DMS153 (cell line): ENCODE measurements around the gene PARVB.

Source experiments
- DNase-seq: peaks from one replicate; lab custom pipeline; 2025; lab: John Stamatoyannopoulos, UW

The PARVB gene

DNA sequence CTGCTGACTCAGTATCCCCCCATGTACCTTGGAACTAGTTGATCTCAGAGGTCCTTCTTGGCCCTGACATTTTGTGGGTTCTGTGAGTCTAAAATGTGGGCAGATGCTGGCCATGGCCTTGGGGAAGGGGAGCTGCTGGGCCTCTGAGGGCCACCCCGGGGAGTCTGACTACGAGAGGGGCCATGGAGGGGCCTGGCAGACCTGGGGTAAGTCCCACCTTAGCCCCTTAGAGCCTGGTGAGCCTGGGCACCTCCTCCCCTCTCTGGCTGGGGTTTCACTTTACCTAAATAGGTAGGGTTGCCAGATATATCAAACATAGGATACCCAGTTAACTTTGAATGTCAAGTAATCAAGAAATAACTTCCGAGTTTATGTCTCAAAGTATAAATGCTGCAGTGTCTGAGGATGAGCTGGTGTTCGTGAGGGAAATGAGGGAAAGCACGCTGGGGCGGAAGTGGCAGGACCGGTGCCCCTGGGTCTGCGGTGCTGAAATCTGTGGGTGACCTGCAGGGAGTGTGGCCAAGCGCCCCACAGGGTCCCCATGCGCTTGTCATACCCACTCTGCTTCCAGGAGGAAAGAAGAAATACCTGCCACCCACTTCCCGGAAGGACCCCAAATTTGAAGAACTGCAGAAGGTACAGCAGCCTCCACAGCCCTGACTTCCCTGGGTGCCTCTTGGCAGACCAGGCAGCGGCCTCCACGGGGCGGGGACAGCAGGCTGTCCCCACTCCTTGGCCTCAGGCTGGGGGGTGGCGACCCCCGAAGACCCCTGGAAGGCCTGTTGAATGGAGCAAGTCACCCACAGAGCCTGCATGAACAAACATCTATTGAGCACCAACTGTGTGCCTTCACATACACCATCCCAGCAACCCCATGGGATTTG is 161.4 kb downstream of the PARVB start:
- DNase-seq = no peak

DNA sequence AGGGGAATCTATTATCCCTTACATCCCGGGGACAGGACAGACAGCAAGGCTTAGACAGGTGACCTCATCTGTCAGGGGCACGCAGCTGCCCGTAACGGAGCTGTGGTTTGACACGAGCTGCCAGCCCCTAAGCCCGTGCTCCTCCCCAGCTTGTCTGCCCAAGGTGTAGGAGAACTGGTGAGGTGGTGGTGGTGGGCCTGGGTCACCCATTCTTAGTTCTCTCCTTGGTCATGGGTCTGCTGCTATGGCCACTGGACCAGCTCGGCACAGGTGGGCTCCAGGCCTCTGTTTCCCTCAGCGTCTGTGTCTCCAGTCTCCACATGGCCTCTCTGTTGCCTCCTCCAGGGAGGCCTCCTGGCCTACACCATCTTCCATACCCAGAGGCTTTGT is 162.0 kb downstream of the PARVB start:
- DNase-seq = no peak

DNA sequence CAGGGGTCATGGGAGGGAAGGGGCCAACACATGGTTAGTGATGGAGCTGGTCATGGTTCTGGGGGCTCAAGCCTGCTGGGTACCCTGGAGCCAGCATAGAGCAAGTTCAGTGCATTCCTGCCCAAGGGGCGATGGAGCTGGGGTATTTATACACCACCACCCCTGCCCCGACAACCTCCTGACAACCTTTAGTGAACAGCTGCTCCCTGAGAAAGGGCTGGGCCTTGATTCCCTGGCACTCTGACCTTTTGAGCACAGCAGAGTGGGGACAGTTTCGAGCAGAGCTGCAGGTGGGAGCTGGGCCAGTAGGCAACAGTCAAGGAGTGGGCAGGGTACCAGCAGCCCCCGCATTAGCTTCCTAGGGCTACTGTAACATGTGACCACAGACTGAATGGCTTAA is 162.6 kb downstream of the PARVB start:
- DNase-seq = no peak

DNA sequence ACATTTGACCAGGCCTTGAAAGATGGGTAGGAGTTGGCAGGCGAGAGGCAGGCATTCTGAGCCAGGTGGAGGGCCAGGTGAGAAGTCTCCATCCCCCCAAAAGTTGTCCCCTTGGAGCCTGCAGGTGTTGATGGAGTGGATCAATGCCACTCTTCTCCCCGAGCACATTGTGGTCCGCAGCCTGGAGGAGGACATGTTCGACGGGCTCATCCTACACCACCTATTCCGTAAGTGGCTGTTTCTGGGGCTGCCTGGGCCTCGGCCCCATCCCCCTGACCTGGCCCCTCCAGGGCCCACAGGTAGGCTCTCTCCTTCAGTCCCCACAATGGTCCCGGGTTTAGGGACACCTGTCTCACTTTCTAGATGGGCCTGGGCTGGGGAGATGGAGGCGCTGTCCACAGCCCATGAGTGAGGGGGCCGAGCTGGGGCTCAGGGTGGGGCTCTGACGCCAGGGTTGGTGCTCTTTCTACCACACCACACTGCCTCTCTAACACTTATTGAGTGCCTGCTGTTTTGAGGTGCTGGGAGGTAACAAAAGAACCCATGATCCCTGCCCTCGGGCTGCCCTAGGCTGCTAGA is 163.6 kb downstream of the PARVB start:
- no peak for DNase-seq

DNA sequence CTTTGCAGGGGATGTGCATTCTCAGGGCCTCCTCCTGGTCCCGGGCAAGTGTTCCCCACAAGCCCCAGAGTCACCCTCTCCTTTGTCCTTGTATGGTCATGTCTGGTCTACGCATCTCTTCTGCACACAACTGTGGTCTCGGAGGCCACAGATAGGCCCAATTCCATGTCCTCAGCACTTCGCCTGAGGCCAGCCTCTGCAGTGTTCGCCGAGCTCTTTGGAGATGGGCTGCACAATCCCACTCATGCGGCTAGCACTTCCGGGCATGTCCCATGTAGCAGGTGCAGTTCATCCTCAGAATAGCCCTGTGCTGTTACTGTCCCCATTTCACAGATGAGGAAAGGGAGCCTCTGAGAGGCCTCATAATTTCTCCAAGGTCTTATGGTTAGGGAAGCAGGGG is 164.2 kb downstream of the PARVB start:
- DNase-seq = no peak

DNA sequence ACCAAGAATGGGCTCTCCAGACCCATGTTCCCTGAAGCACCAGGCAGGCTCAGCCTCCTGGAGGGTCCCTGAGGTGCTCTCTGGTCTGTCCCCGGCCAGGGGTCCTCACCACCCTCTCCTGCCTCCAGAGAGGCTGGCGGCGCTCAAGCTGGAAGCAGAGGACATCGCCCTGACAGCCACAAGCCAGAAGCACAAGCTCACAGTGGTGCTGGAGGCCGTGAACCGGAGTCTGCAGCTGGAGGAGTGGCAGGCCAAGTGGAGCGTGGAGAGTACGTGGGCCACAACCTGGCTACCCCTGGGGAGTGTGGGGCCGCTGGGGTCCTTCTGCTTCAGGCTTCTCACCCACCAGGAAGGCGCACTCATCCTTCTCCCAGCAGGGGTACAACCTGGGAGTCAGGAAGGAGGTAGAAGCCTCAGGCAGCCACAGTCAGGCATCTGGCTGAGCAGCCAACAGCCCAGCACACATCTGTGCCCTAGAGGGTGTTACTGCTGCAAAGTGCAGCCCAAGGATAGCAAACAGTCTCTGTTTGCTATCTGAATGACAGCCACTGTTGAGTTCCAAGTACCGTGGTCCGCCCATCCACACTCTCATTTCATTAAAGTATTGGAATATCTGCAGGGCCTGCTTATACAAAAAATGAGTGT is 165.0 kb downstream of the PARVB start:
- DNase-seq = no peak

DNA sequence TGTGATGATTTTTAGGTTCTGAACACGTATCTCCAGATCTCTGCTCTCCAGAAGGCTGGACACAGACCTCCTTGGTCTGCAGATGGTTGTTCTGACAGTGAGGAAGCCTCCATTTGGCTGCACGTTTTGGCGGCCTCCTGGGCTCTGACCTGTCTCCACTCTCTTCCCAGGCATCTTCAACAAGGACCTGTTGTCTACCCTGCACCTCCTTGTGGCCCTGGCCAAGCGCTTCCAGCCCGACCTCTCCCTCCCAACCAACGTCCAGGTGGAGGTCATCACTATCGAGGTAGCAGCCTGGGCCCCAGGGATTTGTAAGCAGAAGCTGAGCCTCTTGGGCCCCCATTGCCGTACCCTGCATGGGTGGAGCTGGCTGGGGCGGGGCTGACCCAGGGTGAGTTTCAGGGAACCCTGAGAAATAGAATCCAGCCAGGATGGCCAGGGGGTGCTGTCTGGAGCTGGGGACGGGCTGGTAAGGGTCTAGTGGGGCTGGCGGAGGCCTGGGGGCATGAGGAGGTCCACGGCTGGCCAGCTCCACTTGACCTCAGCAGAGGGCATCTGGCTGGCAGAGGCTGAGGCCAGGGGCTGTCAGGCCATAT is 166.4 kb downstream of the PARVB start:
- no peak for DNase-seq

DNA sequence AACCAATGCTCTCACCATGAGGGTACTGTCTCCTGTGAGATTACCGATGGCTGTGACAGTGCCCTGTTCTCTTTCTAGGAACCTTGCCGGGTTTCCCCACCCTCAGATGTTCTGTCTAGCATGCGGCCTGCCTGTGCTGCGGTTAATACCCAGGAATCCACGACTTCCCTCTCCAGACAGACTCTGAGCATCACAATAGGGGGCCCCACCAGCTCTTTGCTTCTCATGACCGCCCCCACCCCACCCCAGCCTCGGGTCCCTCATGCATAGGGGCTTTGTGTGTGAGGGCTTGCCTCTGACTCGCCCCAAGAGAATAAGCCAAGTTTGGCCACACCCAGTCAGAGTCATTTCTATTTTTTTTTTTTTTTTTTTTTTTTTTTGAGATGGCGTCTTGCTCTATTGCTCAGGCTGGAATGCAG is 166.9 kb downstream of the PARVB start:
- DNase-seq = no peak

DNA sequence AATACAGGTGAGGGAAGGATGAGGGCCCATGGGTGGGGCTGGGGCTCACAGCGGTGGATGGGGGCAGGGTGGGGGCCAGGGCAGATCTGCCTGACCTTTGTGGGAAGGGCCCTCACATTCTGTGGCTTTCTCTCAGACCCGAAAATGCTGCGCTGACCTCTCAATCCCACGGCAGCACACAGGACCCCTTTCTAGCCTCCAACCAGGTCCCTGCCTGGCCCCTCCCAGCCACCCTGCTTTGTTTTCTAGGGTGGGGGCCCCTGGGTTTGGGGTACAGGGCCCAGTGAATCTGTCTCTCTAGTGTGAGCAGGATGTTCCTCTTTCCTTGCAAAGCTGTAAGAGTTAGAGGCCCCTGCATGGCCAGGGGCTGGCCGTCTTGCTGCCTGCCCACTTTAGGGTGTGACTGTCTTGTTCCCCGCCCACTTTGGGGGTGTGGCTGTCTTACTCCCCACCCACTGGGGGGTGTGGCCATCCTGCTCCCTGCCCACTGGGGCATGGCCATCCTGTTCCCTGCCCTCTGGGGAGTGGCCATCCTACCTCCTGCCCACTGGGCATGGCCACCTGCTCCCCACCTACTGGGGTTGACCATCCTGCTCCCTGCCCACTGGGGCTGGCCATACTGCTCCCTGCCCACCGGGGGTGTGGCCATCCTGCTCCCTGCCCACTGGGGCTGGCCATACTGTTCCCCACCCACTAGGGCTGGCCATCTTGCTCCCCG is 168.2 kb downstream of the PARVB start:
- no peak for DNase-seq

DNA sequence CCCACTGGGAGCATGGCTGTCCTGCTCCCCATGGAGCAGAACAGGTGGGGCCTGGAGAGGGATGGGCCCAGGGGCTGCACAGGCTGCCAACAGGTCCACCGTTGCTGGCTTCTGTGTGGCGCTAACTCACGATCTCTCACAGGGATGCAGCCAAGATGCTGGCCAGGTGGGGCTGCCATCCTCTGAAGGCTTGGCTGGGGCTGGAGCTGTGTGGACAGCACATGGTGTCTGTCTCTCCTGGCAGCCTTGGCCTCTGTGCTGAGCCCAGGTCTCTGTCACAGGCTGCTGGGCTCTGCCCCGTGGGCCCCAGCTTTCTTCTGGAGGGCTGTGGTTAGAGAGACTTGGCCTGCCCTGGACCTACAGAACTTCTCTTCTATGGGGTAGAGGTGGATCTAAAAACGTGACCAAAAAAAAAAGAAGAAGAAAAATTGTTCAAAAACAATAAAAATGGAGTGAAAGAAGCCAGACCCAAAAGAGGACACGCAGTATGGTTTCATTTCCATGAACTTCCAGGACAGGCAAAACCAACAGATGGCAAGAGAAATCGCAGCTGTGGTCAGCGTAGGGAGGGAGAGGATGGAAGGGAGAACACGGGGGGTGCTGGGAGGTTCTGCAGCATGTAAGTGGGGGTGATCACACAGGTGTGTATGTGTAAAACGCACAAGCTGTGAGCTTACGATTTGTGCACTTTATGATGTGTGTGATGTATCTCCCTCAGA is 168.9 kb downstream of the PARVB start:
- DNase-seq = no peak

DNA sequence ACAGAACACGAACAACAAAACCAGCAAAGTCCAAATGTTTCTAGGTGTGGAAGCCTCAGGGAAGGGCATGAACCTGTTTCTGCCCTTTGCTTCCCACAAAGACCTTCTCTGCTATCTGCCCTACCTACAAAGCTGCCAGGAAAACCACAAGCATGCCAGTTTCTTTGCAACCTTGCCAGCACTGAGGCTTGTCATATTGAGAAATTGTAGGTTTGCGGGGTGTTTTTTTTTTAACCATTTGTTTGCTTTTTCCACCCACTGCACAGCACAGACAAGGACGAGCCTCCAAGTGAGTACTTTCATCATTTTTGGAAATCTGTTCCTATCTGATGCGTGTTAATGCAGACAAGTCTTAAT is 169.4 kb downstream of the PARVB start:
- DNase-seq = no peak

DNA sequence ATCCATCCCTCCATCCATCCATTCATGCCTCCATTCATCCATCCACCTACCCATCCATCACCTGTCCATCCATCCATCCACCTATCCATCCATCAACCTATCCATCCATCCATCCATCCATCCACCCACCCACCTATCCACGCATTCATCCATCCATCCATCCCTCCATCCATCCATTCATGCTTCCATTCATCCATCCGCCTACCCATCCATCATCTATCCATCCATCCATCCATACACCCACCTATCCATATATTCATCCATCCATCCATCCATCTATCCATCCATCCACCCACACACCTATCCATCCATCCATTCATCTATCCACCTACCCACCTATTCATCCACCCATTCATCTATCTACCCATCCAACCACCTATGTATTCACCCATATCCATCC is 170.5 kb downstream of the PARVB start:
- DNase-seq = no peak

DNA sequence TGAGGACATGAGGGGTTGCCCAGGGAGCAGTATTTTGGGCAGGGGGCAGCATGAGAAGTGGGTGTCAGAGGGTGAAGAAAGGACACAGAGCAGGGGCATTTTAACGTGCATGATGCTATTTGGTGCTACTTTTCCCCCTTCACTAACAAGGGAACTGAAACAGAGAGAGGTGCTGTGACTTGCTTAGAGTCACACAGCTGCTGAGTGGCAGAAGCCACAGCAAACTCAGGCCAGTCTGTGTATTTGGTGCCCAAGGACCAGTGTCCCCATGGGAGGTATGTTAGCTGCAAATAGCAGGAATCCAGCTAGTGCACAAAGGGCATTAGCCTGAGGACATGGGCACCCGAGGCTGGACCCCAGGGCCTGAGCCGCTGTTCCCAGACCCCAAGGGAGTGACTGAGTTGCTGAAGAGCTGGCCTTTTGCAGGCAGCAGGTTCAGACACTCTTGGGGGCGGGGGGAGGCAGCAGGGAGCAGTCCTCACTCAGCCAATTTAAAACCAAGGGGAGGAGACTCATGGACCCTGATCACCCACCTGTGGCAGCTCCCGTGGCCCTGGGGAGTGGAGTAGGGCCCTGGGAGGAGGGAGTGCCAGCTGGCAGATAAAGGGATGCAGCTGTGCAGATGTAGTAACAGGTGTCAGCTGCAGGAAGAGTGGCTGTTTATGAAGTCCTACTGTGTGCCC is 171.2 kb downstream of the PARVB start:
- no peak for DNase-seq

DNA sequence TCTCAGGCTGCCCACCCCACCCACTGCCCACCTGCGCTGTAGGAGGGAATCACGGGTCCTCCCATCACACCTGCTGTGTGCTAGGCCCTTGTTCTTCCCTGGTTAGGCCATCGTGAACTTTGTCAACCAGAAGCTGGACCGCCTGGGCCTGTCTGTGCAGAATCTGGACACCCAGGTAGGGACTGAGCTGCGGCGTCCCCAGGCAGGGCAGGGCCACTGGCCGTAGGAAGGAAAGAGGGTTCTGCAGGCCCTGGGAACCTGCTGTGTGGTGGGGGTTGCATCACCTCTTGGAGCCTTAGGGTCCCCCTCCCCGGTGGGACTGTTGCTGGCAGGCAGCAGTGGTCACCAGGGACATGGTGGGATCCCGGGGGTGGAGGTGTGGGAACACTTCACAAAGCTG is 172.1 kb downstream of the PARVB start:
- no peak for DNase-seq

DNA sequence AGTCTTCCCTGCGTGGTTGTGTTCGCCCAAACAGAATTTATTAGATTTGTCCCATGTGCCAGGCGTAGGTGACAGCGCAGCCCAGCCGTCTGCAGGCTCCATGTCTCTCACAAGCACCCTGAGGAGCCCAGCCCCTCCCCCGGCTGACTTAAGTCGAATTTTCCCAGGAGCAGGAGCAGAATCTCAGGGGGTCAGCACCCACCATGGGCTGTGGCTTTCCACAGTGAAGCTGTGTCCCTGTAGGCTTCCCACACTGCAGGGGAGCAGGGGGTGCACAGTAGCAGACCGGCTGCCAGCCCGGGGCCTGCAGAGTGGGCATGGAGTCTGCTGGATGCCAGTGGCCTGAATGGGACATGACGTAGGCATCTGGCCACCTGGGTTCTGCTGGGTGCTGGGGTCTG is 172.6 kb downstream of the PARVB start:
- DNase-seq = no peak

DNA sequence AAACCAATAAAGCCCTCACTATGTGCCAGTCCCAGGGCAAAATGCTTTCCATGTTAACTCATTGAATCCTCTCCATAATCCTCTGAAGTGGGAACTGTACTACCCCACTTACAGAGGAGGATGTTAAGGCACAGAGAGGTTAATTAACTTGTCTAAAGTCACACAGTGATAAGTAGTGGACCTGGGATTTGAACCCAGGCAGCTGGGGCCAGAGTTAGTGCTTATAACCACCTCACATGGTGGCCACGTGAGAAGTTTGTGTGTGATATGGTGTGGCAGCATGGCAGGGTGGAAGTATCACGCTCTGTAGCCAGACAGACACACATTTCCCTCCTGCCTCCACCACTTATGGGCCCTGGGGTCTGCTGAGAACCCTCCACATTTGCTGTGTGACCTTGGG is 173.2 kb downstream of the PARVB start:
- DNase-seq = no peak

DNA sequence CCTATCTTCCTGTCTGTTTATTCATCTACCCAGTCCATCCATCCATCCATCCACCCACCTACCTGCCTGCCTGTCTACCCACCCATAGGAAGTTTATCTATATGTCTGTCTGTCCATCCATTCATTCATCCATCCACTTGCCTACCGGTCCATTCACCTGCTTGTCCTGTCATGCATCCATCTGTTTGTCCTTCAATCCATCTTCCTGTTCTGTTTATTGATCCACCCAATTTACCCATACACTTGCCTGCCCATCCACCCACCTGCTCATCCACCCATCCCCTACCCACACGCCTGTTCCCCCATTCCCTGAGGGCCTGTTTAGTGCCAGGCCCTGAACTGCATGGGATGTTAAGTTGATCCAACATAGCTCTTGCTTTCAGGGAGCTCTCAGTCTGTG is 175.1 kb downstream of the PARVB start:
- DNase-seq = no peak

DNA sequence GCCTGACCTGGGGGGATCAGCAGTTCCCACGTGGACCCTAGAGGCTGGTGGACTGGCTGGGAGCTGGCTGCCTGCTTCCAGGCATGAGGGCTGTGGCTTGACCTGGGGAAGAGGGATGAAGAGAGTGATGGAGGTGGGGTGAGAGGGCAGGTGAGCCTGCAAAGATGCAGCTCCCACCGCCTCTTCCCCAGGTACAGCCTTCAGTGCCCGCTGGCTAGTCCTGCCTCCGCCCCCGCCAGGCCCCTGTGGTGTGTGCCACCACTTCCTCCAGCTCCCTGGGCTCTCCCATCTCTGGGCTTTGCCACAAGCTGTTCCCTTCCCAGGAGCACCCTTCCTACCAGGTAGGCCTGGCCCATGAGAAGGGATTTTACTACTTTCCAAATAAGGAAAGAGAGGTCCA is 175.8 kb downstream of the PARVB start:
- DNase-seq = no peak

DNA sequence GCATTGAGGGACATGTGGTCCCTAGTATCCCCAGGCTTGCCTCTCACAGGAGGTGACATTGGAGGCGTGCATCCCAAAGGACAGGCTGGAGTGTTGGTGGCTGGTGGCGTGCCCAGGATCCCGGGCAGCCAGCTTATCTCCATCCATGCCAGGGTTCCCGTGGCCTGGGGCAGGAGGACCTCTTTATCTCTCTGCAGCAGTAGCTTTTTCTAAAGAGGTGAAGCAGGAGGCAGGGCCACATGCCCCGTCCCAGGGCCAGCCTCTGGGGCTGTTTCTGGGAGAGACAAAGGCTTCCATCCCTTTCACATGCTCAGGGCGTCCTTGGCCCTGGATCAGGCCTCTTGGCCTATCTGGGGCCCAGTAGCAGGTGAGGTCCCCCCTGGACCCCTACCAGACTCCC is 176.3 kb downstream of the PARVB start:
- no peak for DNase-seq

DNA sequence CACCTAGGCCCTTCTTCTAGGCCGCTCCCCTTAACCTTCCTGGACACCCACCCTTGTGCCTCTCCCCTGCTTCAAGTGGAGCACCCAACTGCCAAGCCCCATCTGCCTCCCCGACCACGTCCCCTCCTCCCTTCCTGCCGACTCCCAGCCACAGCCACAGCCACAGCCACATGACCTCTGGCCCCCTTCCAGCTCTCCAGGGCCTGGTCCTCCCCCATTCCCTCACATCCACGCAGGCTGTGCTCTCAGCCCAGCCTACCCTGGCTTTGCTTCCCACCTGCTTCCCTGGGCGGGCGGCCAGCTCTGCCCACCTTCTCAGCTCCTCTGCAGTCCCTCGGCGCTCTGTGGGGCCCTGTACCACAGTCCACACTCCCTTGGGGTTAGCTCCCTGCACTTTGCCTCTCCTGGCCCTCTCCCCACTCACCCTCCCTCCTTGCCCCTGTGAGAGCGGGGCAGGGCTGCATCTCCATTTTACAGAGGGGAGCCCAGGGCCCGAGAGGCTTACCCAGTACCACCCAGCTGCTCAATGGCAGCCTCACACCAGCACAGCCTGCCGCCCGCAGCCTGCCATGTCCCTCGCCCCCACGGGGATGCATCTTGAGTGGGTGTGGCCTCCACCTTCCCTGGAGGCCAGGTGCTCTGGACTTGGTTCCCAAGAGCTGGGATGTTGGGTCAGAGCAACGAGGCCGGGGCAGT is 176.9 kb downstream of the PARVB start:
- no peak for DNase-seq

DNA sequence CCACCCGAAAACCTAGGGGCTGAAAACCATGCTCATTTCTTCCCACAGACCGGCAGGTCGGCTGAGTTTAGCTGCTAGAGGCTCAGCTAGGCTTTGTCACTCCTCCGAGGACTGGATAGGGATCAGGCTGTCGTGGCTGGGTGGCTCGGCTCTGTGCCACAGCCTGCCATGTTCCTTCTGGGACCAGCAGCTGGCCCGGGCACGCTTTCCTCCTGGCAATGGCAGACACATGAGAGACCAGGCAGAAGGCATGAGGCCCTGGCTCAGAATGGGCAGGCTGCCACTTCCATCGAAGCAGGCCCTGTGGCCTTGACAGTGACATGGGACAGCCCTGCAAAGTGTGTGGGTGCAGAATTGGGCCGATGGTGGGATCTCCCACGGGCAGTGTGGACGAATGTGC is 177.6 kb downstream of the PARVB start:
- DNase-seq = no peak
